Neuronal stem cell (in vitro differentiated cells): ENCODE measurements around the gene ACP2.
A peak's percentile ranks its signal among the peaks of the same experiment; 100 is the strongest.

Experiments
- DNase-seq: peaks from one replicate; pipeline ENCODE4 v3.0.0-alpha.2; 2013; ENCODE audit warnings: low spot score
- H2AFZ ChIP-seq: one replicate; pipeline ENCODE4 v1.6.1; 2013; ENCODE audit warnings: mild to moderate bottlenecking, low read length, inconsistent platforms
- H2AK5ac ChIP-seq: 2 replicates; pipeline ENCODE4 v1.6.1; 2013; ENCODE audit warnings: low read depth, mild to moderate bottlenecking, inconsistent platforms, low read length, moderate library complexity, mixed read lengths
- H2BK120ac ChIP-seq: 2 replicates; pipeline ENCODE4 v1.6.1; 2013; ENCODE audit warnings: low read depth, mild to moderate bottlenecking, inconsistent platforms, low read length, moderate library complexity, mixed read lengths
- H2BK12ac ChIP-seq: one replicate; pipeline ENCODE4 v1.6.1; 2013; ENCODE audit warnings: low read length, inconsistent platforms
- H2BK15ac ChIP-seq: 2 replicates; pipeline ENCODE4 v1.6.1; 2013; ENCODE audit warnings: mild to moderate bottlenecking, low read length, inconsistent platforms, mixed read lengths
- H2BK5ac ChIP-seq: one replicate; pipeline ENCODE4 v1.6.1; 2013; ENCODE audit warnings: inconsistent platforms, mild to moderate bottlenecking, low read length, moderate library complexity
- H3K14ac ChIP-seq: one replicate; pipeline ENCODE4 v1.6.1; 2013; ENCODE audit warnings: low read length, inconsistent platforms
- H3K18ac ChIP-seq: 2 replicates; pipeline ENCODE4 v1.6.1; 2013; ENCODE audit warnings: low read length, inconsistent platforms
- H3K23ac ChIP-seq: 2 replicates; pipeline ENCODE4 v1.6.1; 2013; ENCODE audit warnings: low read depth, mild to moderate bottlenecking, mixed read lengths, low read length, inconsistent platforms; ENCODE audit not compliant: poor library complexity
- H3K27ac ChIP-seq: replicated peaks from 3 replicates; pipeline ENCODE4 v1.5.1; 2013; ENCODE audit warnings: low read length, inconsistent platforms
- H3K27me3 ChIP-seq, 3 experiments: 2 replicates each; pipeline ENCODE4 v1.6.1; 2013; ENCODE audit warnings: low read length in 3 of 3, mild to moderate bottlenecking in 2 of 3, inconsistent platforms in 1 of 3, low read depth in 1 of 3, mixed read lengths in 1 of 3, moderate library complexity in 1 of 3; ENCODE audit not compliant: control insufficient read depth in 3 of 3, insufficient read depth in 3 of 3
- H3K36me3 ChIP-seq, 2 donors: replicated peaks in 1 of 2; 2 replicates each; pipeline ENCODE4 v1.6.1; 2013; ENCODE audit warnings: low read length in 2 of 2; ENCODE audit not compliant: control insufficient read depth in 2 of 2, insufficient read depth in 2 of 2
- H3K4ac ChIP-seq: 2 replicates; pipeline ENCODE4 v1.6.1; 2013; ENCODE audit warnings: inconsistent platforms, mild to moderate bottlenecking, low read length, moderate library complexity
- H3K4me1 ChIP-seq, 2 donors: 1 replicate in 1 of 2; 2 replicates in 1 of 2; pipeline ENCODE4 v1.6.1; 2013; ENCODE audit warnings: low read length in 2 of 2, low read depth in 1 of 2; ENCODE audit not compliant: control insufficient read depth in 2 of 2, insufficient read depth in 1 of 2
- H3K4me2 ChIP-seq: one replicate; pipeline ENCODE4 v1.6.1; 2013; ENCODE audit warnings: mild to moderate bottlenecking, low read length, inconsistent platforms; ENCODE audit not compliant: insufficient read depth, poor library complexity, severe bottlenecking
- H3K4me3 ChIP-seq, 2 donors: 2 replicates each; pipeline ENCODE4 v1.5.1; 2013; ENCODE audit warnings: low read length in 2 of 2, mild to moderate bottlenecking in 2 of 2, inconsistent platforms in 1 of 2, moderate library complexity in 1 of 2
- H3K79me1 ChIP-seq: one replicate; pipeline ENCODE4 v1.6.1; 2013; ENCODE audit warnings: low read depth, mild to moderate bottlenecking, inconsistent platforms, low read length, moderate library complexity
- H3K9ac ChIP-seq: one replicate; pipeline ENCODE4 v1.6.1; 2013; ENCODE audit warnings: mild to moderate bottlenecking, low read depth, low read length, inconsistent platforms; ENCODE audit not compliant: poor library complexity
- H3K9me3 ChIP-seq, 2 donors: replicated peaks in 1 of 2; 2 replicates each; pipeline versions ENCODE3 to v1.6.1; 2013; ENCODE audit warnings: low read length in 2 of 2, mild to moderate bottlenecking in 2 of 2, inconsistent platforms in 1 of 2, low read depth in 1 of 2, mixed read lengths in 1 of 2, moderate library complexity in 1 of 2; ENCODE audit not compliant: control insufficient read depth in 2 of 2, insufficient read depth in 1 of 2
- H4K8ac ChIP-seq: one replicate; pipeline ENCODE4 v1.6.1; 2013; ENCODE audit warnings: low read depth, mild to moderate bottlenecking, inconsistent platforms, low read length, moderate library complexity
- H4K91ac ChIP-seq: one replicate; pipeline ENCODE4 v1.6.1; 2013; ENCODE audit warnings: low read length, low read depth, mild to moderate bottlenecking, inconsistent platforms; ENCODE audit not compliant: poor library complexity
- WGBS, 2 donors: extraction: QIAGEN DNeasy Blood & Tissue Kit; methylation state at CpG; one replicate each; pipeline ENCODE4 v1.1.7; 2013; ENCODE audit warnings: missing lambda C conversion rate in 2 of 2, mixed read lengths in 1 of 2; ENCODE audit not compliant: insufficient read length in 2 of 2, insufficient replicate concordance in 1 of 2; ENCODE audit errors: extremely low coverage in 2 of 2; 5-methylcytosine and 5-hydroxymethylcytosine counted together

Gene ACP2

GRCh38 chr11:47264119-47264518 is 15.5 kb upstream of the ACP2 start:
- no peaks in the 10 kb centered on the region for H3K79me1 ChIP-seq
- no peak overlapping the region for H2BK12ac ChIP-seq
- no peak overlapping the region for H2AK5ac ChIP-seq
- no peak overlapping the region for H2BK15ac ChIP-seq
- no peak overlapping the region for H3K27ac ChIP-seq
- no peak overlapping the region for H3K9ac ChIP-seq
- H3K4ac ChIP-seq = no peak overlapping the region
- no peaks in the 10 kb centered on the region for H3K9me3 ChIP-seq
- no peak overlapping the region for H2BK120ac ChIP-seq
- DNase-seq = no peak
- H3K4me1 ChIP-seq = peaks cover 12 to 19% of the 10 kb centered on the region in 2 donors
- no peak overlapping the region for H4K8ac ChIP-seq
- no peaks in the 10 kb centered on the region for H3K27me3 ChIP-seq
- no peak overlapping the region for H2BK5ac ChIP-seq
- no peak overlapping the region for H2AFZ ChIP-seq
- H3K23ac ChIP-seq = no peak overlapping the region
- no peak overlapping the region for H3K4me2 ChIP-seq
- H4K91ac ChIP-seq = no peak overlapping the region
- H3K14ac ChIP-seq = no peak overlapping the region
- no peak overlapping the region for H3K18ac ChIP-seq
- no CpG with 5 or more reads among the region's 6 CpGs for WGBS, 2 donors
- no peak overlapping the region for H3K4me3 ChIP-seq
- peaks cover 0 to 4% of the 10 kb centered on the region in 2 donors for H3K36me3 ChIP-seq

- no peak for DNase-seq
- Histone ChIP-seq H3K18ac (no peak overlapping the region), H2BK5ac (peak overlapping the region; percentile 53), H2BK120ac (no peak overlapping the region), H3K4ac (no peak overlapping the region), H3K4me1 (peaks cover 13 to 19% of the 10 kb centered on the region in 2 donors), H2BK15ac (no peak overlapping the region), H3K4me2 (no peak overlapping the region), H3K9ac (peak overlapping the region; percentile 60), H4K91ac (no peak overlapping the region), H3K27ac (no peak overlapping the region), H3K23ac (no peak overlapping the region), H3K14ac (no peak overlapping the region), H4K8ac (no peak overlapping the region), H3K4me3 (no peak overlapping the region), H3K27me3 (no peaks in the 10 kb centered on the region), H3K36me3 (peaks cover 0 to 4% of the 10 kb centered on the region in 2 donors), H3K9me3 (no peaks in the 10 kb centered on the region), H3K79me1 (peaks cover 2% of the 10 kb centered on the region), H2AFZ (no peak overlapping the region), H2AK5ac (no peak overlapping the region), H2BK12ac (no peak overlapping the region)
- WGBS, 2 donors = no CpG with 5 or more reads among the region's 22 CpGs
Measured at GRCh38 chr11:47261291-47261800, 12.7 kb upstream of the ACP2 start.

GRCh38 chr11:47260366-47260765 is 11.8 kb upstream of the ACP2 start:
- no peak overlapping the region for H2BK120ac ChIP-seq
- no peak overlapping the region for H3K4me2 ChIP-seq
- H3K4me3 ChIP-seq = no peak overlapping the region
- no peak overlapping the region for H3K18ac ChIP-seq
- WGBS, 2 donors = no CpG with 5 or more reads among the region's 19 CpGs
- H4K8ac ChIP-seq = no peak overlapping the region
- no peak overlapping the region for H2BK12ac ChIP-seq
- H2AFZ ChIP-seq = no peak overlapping the region
- H3K14ac ChIP-seq = no peak overlapping the region
- no peak overlapping the region for H2BK5ac ChIP-seq
- H2BK15ac ChIP-seq = no peak overlapping the region
- H3K27ac ChIP-seq = no peak overlapping the region
- peaks cover 0 to 4% of the 10 kb centered on the region in 2 donors for H3K36me3 ChIP-seq
- no peaks in the 10 kb centered on the region for H3K27me3 ChIP-seq
- no peak for DNase-seq
- peaks cover 13 to 19% of the 10 kb centered on the region in 2 donors for H3K4me1 ChIP-seq
- H3K4ac ChIP-seq = no peak overlapping the region
- no peak overlapping the region for H3K9ac ChIP-seq
- H3K79me1 ChIP-seq = peaks cover 2% of the 10 kb centered on the region
- no peak overlapping the region for H4K91ac ChIP-seq
- H3K23ac ChIP-seq = no peak overlapping the region
- H2AK5ac ChIP-seq = no peak overlapping the region
- no peaks in the 10 kb centered on the region for H3K9me3 ChIP-seq

- Histone ChIP-seq H4K91ac (no peak overlapping the region), H3K18ac (peak overlapping the region; percentile 29)
Measured at GRCh38 chr11:47259232-47259977, 10.8 kb upstream of the ACP2 start.

More at GRCh38 chr11:47259232-47259977, 10.8 kb upstream of the ACP2 start:
- Histone ChIP-seq H3K79me1 (peaks cover 2% of the 10 kb centered on the region), H3K27me3 (no peaks in the 10 kb centered on the region), H3K9me3 (no peaks in the 10 kb centered on the region), H2AK5ac (peak overlapping the region; percentile 10), H3K27ac (peak overlapping the region; percentile 44), H3K14ac (no peak overlapping the region), H3K36me3 (peaks cover 0 to 4% of the 10 kb centered on the region in 2 donors), H3K4me2 (no peak overlapping the region), H3K9ac (no peak overlapping the region), H2AFZ (peak overlapping the region; percentile 30), H2BK5ac (no peak overlapping the region), H2BK15ac (no peak overlapping the region), H3K23ac (peak overlapping the region; percentile 75), H4K8ac (no peak overlapping the region), H3K4ac (no peak overlapping the region), H2BK120ac (no peak overlapping the region), H3K4me1 (peaks cover 13 to 27% of the 10 kb centered on the region in 2 donors), H2BK12ac (no peak overlapping the region), H3K4me3 (no peak overlapping the region)
- DNase-seq = no peak
- no CpG with 5 or more reads among the region's 10 CpGs for WGBS, 2 donors
